GM18858 (cell line): ENCODE results near the gene ZNF791.
"Not testable (repeated sequence)": the region's sequence is repeated elsewhere in the genome, so short reads cannot be mapped to it uniquely, and the experiment has no call there.

Experiments used
- ATAC-seq: cut with Tn5 transposase; IDR thresholded peaks from one replicate; pipeline ENCODE4 v1.9.1; 2021; ENCODE audit not compliant: unreplicated experiment

Gene ZNF791

DNA sequence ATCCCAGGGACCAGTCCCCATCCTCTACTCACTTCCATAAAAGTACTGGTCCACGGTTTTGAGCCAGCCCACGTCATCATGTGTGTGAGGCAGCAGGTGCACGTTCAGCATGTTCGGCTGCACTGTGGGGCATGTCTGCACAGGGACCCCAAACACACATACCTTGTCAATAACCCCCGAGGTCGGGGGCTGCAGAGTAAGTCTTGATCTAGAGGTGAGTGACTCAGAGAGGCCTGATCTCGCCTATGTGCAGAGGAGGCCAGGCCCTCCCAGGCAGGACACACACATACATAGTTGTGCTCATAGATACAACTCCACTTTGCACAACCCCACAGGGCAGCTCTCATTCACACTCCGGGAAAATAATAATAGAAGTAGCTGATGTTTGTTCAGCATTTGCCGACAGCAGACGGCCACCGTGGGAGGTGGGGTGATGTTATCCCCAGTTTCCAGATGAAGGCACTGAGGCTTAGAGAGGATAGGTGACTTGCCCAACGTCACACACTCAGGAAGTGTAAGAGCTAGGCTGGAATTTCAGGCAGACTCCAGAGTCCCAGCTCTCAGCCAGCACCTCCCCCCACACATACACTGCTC is 55.0 kb downstream of the ZNF791 start:
- ATAC-seq = no peak

DNA sequence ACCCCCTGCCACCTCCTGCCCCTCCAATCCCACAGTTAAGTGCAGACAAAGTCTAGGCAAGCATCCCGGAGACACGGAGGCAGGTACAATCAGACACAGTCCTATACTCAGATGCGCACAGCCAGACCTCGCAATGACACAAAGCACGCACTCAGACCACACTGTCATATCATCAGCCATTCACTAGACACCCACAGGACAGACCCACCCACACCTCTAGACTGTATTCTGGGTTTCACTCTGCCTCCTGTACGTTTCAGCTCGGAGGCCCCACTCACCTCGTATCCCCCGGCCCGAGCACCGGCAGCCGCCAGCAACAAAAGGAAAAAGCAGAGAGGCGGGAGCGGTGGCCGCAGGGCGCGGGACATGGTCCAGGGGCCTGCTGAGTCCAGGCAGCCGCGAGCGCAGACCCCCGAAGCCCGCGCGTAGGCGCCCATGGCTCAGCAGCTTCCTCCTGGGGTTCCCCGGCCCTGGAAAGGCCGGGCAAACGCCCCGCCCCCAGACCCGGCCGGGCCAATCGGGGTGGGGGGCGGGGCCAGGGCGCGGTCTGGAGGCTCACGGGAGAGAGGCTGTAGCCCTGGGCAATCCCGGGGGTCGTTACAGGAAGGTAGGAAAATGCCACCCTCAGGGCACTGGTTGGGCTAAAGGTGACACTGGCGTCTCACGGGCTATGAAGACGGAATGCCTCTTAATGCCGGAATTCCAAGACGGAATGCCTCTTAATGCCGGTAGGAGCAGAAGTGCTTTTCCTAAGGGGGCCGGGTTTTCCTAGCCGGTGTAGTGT is 55.7 kb downstream of the ZNF791 start, which contains the start of the genes MAN2B1 and WDR83:
Gene MAN2B1 (minus strand): TSS at position 478 of the 784 bp plus-strand sequence. CDS start 41 bp downstream, at position 437.
Gene WDR83 (plus strand): TSS at position 543 of the 784 bp plus-strand sequence. CDS start 2,984 bp downstream, outside the sequence.
- ATAC-seq = peak; percentile 33

DNA sequence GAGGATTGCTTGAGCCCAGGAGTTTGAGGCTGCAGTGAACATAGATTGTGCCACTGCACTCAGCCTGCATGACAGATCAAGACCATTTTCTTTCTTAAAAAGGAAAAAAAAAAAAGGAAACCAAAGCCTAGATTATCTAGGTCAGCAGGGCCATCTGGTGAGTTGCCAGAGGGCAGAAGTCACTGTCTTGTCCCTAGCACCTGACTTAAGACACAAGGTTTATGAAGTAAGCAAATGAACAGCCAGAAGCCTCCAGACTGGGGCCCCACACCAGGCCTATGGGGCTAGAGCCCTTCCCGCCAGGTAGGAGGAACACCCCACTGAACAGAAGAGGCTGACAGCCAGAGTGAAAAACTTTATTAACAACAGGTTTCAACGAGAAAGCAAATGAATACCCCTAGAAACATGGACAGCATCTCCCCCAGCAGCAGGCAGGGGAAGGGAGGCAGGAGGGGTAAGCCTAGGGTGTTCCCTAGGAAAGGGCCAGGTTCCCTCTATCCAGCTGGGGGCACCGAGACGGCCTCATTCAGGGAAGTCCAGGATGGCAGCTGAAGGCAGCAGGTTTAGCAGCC is 57.1 kb downstream of the ZNF791 start:
- ATAC-seq = no peak

DNA sequence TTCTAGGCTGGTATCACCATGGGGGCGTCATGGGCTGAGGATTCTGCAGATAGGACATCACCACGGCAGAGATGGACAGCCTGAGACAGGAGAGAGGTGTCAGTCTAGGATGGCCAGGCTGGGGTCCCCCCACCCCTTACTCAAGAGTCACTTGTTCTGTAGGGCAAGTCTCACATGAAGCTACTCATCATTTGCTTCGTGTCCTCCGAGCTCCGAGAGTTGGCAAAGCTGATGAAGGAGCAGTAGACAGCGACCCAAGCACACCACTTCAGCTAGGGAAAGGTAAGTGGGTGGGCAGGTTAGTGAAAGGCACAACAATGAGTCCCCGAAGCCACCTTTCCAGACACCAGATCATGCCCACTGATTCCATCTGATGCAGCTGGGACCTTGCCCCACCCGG is 57.6 kb downstream of the ZNF791 start:
- no peak for ATAC-seq

DNA sequence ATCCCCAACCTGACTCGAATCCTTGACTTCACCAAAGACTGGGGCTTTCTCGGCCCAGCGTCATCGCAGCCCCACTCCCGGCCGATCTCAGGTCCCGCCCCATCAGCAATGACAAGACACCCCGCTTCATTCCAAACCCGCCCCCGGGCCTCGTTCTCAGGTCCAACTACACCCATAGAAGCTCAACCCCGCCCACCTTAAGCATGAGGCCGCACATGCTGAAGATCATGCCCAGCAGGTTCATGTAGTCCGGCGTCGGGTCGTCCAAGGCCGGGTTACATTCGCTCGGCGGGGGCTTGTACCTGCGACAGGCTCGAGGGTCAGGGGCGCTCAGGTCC is 58.2 kb downstream of the ZNF791 start:
- no peak for ATAC-seq

GRCh38 chr19:12669270-12670158 is 58.8 kb downstream of the ZNF791 start:
- no peak for ATAC-seq

- no peak for ATAC-seq
Observed at GRCh38 chr19:12670159-12670928, 59.6 kb downstream of the ZNF791 start.

DNA sequence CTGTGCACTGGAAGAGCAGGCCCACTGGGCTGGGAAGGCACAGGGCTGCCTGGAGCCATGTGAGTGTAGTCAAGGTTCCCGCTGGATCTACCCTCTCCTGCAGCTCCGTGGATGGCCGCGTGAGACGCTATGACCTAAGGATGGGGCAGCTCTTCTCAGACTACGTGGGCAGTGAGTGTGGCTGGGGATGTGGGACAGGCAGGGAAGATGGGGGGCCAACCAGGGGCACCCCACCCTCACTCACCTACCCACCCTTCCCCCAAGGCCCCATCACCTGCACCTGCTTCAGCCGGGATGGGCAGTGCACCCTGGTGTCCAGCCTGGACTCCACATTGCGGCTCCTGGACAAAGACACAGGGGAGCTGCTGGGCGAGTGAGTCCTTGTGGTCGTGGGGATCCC is 62.0 kb downstream of the ZNF791 start:
- ATAC-seq = no peak

- ATAC-seq = no peak
Observed at GRCh38 chr19:12675399-12675798, 64.7 kb downstream of the ZNF791 start.

DNA sequence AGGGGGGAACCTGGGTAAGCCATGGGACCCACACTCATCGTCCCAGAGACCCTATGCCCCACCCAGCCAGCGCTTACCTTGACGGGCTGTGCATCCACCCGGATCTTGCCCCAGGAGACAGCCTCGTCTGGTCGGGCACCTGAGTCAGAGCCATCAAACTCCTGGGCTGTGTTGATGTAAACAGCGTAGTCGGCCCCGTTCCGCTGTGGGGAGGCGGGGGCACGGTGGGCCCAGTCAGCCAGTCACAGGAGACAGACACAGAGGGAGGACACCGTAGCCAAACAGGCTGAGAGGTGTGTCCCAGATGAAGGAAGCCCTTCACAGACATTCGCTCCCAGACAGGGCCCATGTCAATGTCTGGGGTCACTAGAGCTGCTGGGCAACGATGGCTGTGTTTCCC is 65.2 kb downstream of the ZNF791 start:
- no peak for ATAC-seq

DNA sequence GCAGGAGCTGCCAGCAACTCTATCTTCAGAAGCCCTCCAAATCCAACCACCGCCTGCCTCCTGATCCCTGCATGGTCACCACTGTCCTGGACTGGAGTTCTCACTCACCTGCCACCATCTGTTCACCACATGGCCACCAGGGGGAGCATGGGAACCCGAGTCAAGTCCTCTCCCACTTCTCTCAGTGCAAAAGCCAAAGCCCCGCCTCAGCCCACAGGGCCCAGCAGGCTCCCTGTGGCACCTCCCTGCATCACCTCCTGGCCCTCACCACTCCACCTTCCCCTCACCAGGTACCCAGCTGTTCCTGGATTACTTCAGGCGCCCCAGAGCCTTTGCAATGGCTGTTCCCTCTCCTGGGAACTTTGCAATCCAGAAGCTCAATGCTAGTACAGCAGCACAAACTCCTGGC is 65.7 kb downstream of the ZNF791 start:
- ATAC-seq = no peak

GRCh38 chr19:12676928-12677327 is 66.2 kb downstream of the ZNF791 start:
- ATAC-seq = no peak

GRCh38 chr19:12678039-12678438 is 67.3 kb downstream of the ZNF791 start:
- ATAC-seq = not testable (repeated sequence)

- ATAC-seq = no peak
Observed at GRCh38 chr19:12680034-12680433, 69.3 kb downstream of the ZNF791 start.

GRCh38 chr19:12681074-12681987 is 70.6 kb downstream of the ZNF791 start, which contains the start of gene DHPS:
TSS of gene DHPS (minus strand) at chr19:12681880. CDS start at chr19:12681766, 114 bp downstream.
- peak; percentile 45 for ATAC-seq
